ENCODE data around the gene PTRHD1. TPM values are rescaled to one million over a fixed set of nuclear protein-coding genes. Genes with fewer than 3 reads are reported as not detected.

PTRHD1 gene
- total RNA-seq, 1 donor from 2014 or later = 42.7 TPM

DNA sequence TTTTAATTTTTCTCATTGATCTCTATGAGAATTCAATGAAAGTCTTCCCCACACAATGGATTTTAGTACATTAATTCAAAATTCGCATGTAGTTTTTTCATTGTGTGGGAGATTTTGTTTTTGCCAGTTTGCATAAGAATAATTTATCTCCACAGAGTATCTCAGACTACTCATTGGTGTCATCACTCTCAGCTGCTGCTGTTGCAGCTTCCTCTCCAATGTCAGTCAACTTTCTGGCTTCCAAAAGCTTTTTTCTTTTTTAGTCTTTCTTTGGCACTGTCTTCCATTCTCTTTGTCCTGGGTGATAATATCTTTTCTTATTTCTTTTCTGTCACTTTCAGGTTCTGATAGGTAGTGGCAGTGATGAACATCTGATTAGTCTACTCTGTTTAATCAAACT is 50.5 kb downstream of the PTRHD1 start:
- Mint-ChIP-seq H3K27ac (ENCODE audit: unreplicated experiment) (no peak overlapping the region), H3K4me3 (no peak overlapping the region), H3K4me1 (peaks cover 10% of the 10 kb centered on the region), H3K27me3 (ENCODE audit: low read depth) (no peaks in the 10 kb centered on the region), H3K9me3 (no peaks in the 10 kb centered on the region), H3K36me3 (ENCODE audit: low read depth) (peaks cover 5% of the 10 kb centered on the region)
- no peak for DNase-seq (ENCODE audit: low read depth, low spot score)
- TF ChIP-seq, protein P1, sequence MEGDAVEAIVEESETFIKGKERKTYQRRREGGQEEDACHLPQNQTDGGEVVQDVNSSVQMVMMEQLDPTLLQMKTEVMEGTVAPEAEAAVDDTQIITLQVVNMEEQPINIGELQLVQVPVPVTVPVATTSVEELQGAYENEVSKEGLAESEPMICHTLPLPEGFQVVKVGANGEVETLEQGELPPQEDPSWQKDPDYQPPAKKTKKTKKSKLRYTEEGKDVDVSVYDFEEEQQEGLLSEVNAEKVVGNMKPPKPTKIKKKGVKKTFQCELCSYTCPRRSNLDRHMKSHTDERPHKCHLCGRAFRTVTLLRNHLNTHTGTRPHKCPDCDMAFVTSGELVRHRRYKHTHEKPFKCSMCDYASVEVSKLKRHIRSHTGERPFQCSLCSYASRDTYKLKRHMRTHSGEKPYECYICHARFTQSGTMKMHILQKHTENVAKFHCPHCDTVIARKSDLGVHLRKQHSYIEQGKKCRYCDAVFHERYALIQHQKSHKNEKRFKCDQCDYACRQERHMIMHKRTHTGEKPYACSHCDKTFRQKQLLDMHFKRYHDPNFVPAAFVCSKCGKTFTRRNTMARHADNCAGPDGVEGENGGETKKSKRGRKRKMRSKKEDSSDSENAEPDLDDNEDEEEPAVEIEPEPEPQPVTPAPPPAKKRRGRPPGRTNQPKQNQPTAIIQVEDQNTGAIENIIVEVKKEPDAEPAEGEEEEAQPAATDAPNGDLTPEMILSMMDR (conservative IDR thresholded peaks at IDR 0.05) = no peak

DNA sequence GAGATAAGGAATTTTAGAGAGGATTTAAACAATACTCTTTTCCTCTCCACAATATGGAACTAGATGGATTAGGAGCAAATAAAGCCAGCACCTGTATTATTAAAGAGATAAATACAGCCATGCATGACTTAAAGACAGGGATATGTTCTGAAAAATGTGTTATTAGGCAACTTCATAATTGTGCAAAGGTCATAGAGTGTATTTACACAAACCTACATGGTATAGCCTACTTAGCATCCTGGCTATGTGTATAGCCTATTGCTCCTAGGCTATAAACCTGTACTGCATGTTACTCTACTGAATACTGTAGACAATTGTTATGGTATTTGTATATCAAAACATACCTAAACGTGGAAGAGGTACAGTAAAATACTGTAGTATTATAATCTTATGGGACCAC is 53.0 kb downstream of the PTRHD1 start:
- peaks cover 5% of the 10 kb centered on the region for H3K36me3 Mint-ChIP-seq (ENCODE audit: low read depth)
- DNase-seq (ENCODE audit: low read depth, low spot score) = no peak
- no peaks in the 10 kb centered on the region for H3K27me3 Mint-ChIP-seq (ENCODE audit: low read depth)
- no peaks in the 10 kb centered on the region for H3K9me3 Mint-ChIP-seq
- TF ChIP-seq, protein P1 (conservative IDR thresholded peaks at IDR 0.05) = no peak
- peaks cover 10% of the 10 kb centered on the region for H3K4me1 Mint-ChIP-seq
- no peak overlapping the region for H3K4me3 Mint-ChIP-seq
- H3K27ac Mint-ChIP-seq (ENCODE audit: unreplicated experiment) = no peak overlapping the region

Other genes starting within 250 kb of the PTRHD1 start
- 69.3 and 69.7 TPM in 2 replicates for gene CENPO, start within 50 bp of the PTRHD1 start, total RNA-seq
- 48.1 and 49.2 TPM in 2 replicates for gene ADCY3, start 126.8 kb upstream of the PTRHD1 start, total RNA-seq
- gene DNAJC27, start 178.6 kb upstream of the PTRHD1 start, total RNA-seq = 6.9 and 8.1 TPM in 2 replicates
- 40.7 and 41.2 TPM in 2 replicates for gene EFR3B, start 248.7 kb upstream of the PTRHD1 start, total RNA-seq